Neural progenitor cell (in vitro differentiated cells): ENCODE measurements around the gene MAPK8. TPM values are rescaled to one million over a fixed set of nuclear protein-coding genes. Genes with fewer than 3 reads are reported as not detected.

Experiments
- DNase-seq: peaks from one replicate; pipeline ENCODE4 v3.0.0-alpha.2; 2016; ENCODE audit warnings: low spot score
- H2AFZ ChIP-seq: fragments of 200-600 bp; sonication (generic); replicated peaks from 2 replicates; pipeline ENCODE4 v1.6.1; 2016; ENCODE audit warnings: antibody characterized with exemption
- H3F3A ChIP-seq: fragments of 200-600 bp; sonication (generic); 2 replicates; pipeline ENCODE4 v1.6.1; 2016; ENCODE audit warnings: antibody characterized with exemption, low read depth
- H3K27ac ChIP-seq: fragments of 200-600 bp; sonication (generic); 2 replicates; pipeline ENCODE4 v1.5.1; 2016; ENCODE audit warnings: mild to moderate bottlenecking
- H3K27me3 ChIP-seq: fragments of 200-600 bp; sonication (generic); 2 replicates; pipeline ENCODE4 v1.6.1; 2016; ENCODE audit warnings: mild to moderate bottlenecking, moderate library complexity
- H3K36me3 ChIP-seq: fragments of 200-600 bp; sonication (generic); 2 replicates; pipeline ENCODE4 v1.5.1; 2016
- H3K4me1 ChIP-seq: fragments of 200-600 bp; sonication (generic); 2 replicates; pipeline ENCODE4 v1.6.1; 2016; ENCODE audit warnings: mixed run types
- H3K4me2 ChIP-seq: fragments of 200-600 bp; sonication (generic); 2 replicates; pipeline ENCODE4 v1.6.1; 2016
- H3K4me3 ChIP-seq: fragments of 200-600 bp; sonication (generic); 2 replicates; pipeline ENCODE4 v1.5.1; 2016
- H3K79me2 ChIP-seq: fragments of 200-600 bp; sonication (generic); 2 replicates; pipeline ENCODE4 v1.6.1; 2016; ENCODE audit warnings: low read depth
- H3K9ac ChIP-seq: fragments of 200-600 bp; sonication (generic); 2 replicates; pipeline ENCODE4 v1.6.1; 2016
- H3K9me3 ChIP-seq: fragments of 200-600 bp; sonication (generic); 2 replicates; pipeline ENCODE4 v1.5.1; 2016; ENCODE audit warnings: low read depth
- H4K20me1 ChIP-seq: fragments of 200-600 bp; sonication (generic); 2 replicates; pipeline ENCODE4 v1.6.1; 2016; ENCODE audit warnings: low read depth
- H3K27ac Mint-ChIP-seq: 3 replicates; pipeline ENCODE4 v1.8.0; 2021; ENCODE audit warnings: mixed read lengths
- H3K27me3 Mint-ChIP-seq: 2 replicates; pipeline ENCODE4 v1.8.0; 2022; ENCODE audit warnings: low read depth, mild to moderate bottlenecking, inconsistent platforms, moderate library complexity, mixed read lengths; ENCODE audit not compliant: insufficient read depth
- H3K36me3 Mint-ChIP-seq: 3 replicates; pipeline ENCODE4 v1.8.0; 2021; ENCODE audit warnings: mixed read lengths
- H3K4me1 Mint-ChIP-seq: 3 replicates; pipeline ENCODE4 v1.8.0; 2021; ENCODE audit warnings: mixed read lengths
- H3K4me3 Mint-ChIP-seq: 3 replicates; pipeline ENCODE4 v1.8.0; 2021; ENCODE audit warnings: mild to moderate bottlenecking, moderate library complexity, mixed read lengths
- H3K9me3 Mint-ChIP-seq: 3 replicates; pipeline ENCODE4 v1.8.0; 2020; ENCODE audit warnings: mixed read lengths
- EZH2 ChIP-seq: fragments of 200-600 bp; sonication (generic); IDR thresholded peaks from 2 replicates; pipeline ENCODE4 v1.6.1; 2017; ENCODE audit warnings: antibody characterized with exemption, mild to moderate bottlenecking, moderate library complexity
- EZH2phosphoT487 ChIP-seq: fragments of 200-600 bp; sonication (generic); IDR thresholded peaks from 2 replicates; pipeline ENCODE4 v1.6.1; 2017; ENCODE audit warnings: antibody characterized with exemption
- total RNA-seq: library from RNA; depleted of rRNA; stranded (reverse); fragments of >200 nt; gene quantifications from 2 replicates; pipeline ENCODE4 v1.2.3, GENCODE V29; 2015; ENCODE audit warnings: low replicate concordance
- TF ChIP-seq, protein P1 (sequence below): fragments of 200-600 bp; sonication (generic); IDR thresholded peaks from 2 replicates; pipeline ENCODE4 v1.5.1; 2017; ENCODE audit warnings: antibody characterized with exemption, mild to moderate bottlenecking

Gene MAPK8
- total RNA-seq, 1 donor from 2014 or later = 166 TPM

DNA sequence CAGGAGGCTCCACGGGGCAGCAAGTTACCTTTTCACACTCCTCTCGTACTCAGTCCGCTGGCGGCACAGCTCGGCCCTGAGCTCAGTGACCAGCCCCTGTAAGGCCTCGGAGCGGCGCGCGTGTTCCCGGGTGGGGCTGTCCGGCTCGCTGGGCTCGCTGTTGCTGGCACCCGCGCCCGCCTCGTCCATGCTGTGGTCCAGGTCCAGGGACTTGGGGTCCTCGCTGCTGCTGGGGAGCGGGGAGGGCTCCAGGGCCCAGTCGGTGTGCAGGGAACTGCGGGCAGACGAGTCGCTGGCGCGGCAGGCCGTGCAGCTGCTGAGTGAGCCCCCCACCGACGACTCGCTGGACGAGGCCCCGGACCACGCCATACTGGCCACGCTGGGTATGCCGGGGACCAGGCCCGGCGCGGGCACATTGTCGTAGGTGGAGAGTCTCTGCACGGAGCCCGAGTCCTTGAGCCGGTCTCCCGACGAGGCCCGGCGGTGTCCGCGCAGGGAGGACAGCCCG lies 143.8 kb downstream of the MAPK8 start:
- Histone ChIP-seq H3K9ac (no peak overlapping the region), H3F3A (peaks cover 5% of the 10 kb centered on the region), H3K36me3 (no peaks in the 10 kb centered on the region), H4K20me1 (no peaks in the 10 kb centered on the region), H3K27me3 (no peaks in the 10 kb centered on the region), H3K4me2 (no peak overlapping the region), H2AFZ (no peak overlapping the region), H3K79me2 (no peaks in the 10 kb centered on the region), H3K27ac (no peak overlapping the region), H3K9me3 (no peaks in the 10 kb centered on the region), H3K4me1 (peaks cover 3% of the 10 kb centered on the region), H3K4me3 (no peak overlapping the region)
- H3K9me3 Mint-ChIP-seq = no peaks in the 10 kb centered on the region
- H3K36me3 Mint-ChIP-seq = no peaks in the 10 kb centered on the region
- TF ChIP-seq EZH2phosphoT487 (no peak), EZH2 (no peak)
- TF ChIP-seq, protein P1, sequence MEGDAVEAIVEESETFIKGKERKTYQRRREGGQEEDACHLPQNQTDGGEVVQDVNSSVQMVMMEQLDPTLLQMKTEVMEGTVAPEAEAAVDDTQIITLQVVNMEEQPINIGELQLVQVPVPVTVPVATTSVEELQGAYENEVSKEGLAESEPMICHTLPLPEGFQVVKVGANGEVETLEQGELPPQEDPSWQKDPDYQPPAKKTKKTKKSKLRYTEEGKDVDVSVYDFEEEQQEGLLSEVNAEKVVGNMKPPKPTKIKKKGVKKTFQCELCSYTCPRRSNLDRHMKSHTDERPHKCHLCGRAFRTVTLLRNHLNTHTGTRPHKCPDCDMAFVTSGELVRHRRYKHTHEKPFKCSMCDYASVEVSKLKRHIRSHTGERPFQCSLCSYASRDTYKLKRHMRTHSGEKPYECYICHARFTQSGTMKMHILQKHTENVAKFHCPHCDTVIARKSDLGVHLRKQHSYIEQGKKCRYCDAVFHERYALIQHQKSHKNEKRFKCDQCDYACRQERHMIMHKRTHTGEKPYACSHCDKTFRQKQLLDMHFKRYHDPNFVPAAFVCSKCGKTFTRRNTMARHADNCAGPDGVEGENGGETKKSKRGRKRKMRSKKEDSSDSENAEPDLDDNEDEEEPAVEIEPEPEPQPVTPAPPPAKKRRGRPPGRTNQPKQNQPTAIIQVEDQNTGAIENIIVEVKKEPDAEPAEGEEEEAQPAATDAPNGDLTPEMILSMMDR = no peak
- no peak overlapping the region for H3K27ac Mint-ChIP-seq
- peaks cover 8% of the 10 kb centered on the region for H3K4me1 Mint-ChIP-seq
- H3K27me3 Mint-ChIP-seq = peaks cover 3% of the 10 kb centered on the region
- DNase-seq = no peak
- no peak overlapping the region for H3K4me3 Mint-ChIP-seq

DNA sequence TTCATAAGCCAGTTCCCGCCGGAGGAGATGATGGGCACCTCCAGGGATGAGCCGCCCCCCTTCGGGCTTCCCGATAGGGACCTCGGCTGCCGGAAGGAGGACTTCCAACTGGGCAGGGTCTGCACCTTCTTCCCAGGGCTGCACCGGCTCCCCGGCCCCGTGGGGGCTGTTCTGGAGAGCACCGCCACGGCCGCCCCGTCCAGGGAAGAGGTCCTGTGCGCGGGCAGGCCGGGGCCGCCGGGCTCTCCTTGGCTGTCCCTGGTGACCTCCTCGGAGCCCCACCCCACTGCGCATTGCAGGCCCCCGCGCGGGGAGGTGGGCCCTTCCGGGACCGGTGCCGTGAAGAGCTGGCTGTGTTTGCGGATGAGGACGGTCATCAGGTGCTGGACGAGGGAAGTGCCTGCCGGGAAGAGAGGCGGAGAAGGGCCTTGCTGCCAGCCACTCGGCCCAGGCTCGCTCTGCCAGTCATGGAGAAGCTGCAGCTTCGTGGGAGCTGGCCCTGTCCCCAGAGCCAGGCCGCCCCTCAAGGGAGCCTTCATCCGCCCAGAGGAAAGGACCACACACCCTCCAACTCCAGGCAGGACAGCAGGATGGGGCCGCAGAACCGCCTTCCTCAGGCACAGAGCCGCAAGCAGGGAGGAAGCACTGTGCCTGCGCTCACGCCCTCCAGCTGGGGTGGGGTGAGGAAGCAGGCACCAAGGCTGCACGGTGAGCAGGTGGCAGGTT lies 144.4 kb downstream of the MAPK8 start:
- Histone ChIP-seq H3K9ac (no peak overlapping the region), H3K4me2 (no peak overlapping the region), H3K36me3 (no peaks in the 10 kb centered on the region), H3K79me2 (no peaks in the 10 kb centered on the region), H3K4me1 (no peaks in the 10 kb centered on the region), H2AFZ (no peak overlapping the region), H3K27me3 (no peaks in the 10 kb centered on the region), H3F3A (no peaks in the 10 kb centered on the region), H4K20me1 (no peaks in the 10 kb centered on the region), H3K9me3 (no peaks in the 10 kb centered on the region), H3K4me3 (no peak overlapping the region), H3K27ac (no peak overlapping the region)
- Mint-ChIP-seq H3K27me3 (peaks cover 3% of the 10 kb centered on the region), H3K27ac (no peak overlapping the region), H3K9me3 (no peaks in the 10 kb centered on the region), H3K4me3 (no peak overlapping the region), H3K4me1 (peaks cover 7% of the 10 kb centered on the region), H3K36me3 (no peaks in the 10 kb centered on the region)
- TF ChIP-seq, protein P1 = no peak
- TF ChIP-seq EZH2 (no peak), EZH2phosphoT487 (no peak)
- DNase-seq = no peak

DNA sequence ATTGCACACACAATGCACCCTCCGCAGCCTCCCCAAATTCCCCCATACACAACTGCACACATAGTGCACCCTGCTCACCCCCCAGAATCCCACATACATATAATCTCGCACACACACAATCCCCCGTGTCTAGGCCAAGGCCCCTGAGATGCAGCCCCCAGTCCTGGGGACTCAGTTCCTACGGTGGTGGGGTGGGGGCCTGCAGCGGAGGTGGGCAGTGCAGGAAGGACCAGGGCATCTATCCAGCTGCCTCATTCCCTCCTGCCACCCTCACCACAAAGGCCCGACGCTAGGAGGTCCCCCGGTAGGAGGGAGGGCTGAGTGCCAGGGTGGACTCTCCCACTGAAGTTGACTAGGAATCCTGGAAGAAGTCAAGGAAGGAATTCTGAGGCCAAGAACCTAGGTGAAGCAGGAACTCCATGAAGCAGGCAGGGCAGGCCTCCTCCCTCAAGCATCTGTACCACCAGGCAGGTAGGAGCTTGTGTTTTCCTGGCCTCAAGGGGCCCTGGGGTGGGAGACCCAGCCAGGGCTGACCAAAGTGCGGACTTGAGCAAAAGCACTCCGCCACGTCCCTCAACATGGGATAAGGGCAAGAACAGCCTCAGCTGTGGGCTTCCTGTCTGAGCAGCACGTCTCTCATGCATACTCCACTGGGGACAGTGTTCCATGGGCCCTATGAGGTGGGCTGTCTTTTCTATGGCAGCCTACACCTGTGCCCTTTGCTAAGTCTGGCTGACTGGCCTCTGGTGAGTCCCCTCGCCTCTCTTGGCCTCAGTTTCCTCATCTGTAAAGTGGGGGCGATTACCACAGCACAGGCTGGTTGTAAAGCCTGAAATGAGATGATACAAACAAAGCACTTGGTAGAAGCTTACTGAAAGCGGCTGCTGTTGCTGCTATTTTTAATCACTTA lies 145.7 kb downstream of the MAPK8 start:
- no peaks in the 10 kb centered on the region for H3K36me3 ChIP-seq
- no peaks in the 10 kb centered on the region for H3K27me3 ChIP-seq
- no peak overlapping the region for H3K9ac ChIP-seq
- H3K9me3 ChIP-seq = no peaks in the 10 kb centered on the region
- no peak for TF ChIP-seq EZH2
- TF ChIP-seq EZH2phosphoT487 = no peak
- TF ChIP-seq, protein P1 = no peak
- Mint-ChIP-seq H3K27ac (no peak overlapping the region), H3K36me3 (no peaks in the 10 kb centered on the region), H3K9me3 (no peaks in the 10 kb centered on the region), H3K4me1 (peaks cover 2% of the 10 kb centered on the region), H3K27me3 (peaks cover 3% of the 10 kb centered on the region), H3K4me3 (no peak overlapping the region)
- no peaks in the 10 kb centered on the region for H4K20me1 ChIP-seq
- no peak overlapping the region for H3K4me2 ChIP-seq
- no peak overlapping the region for H3K4me3 ChIP-seq
- no peak overlapping the region for H3K27ac ChIP-seq
- no peaks in the 10 kb centered on the region for H3K79me2 ChIP-seq
- H2AFZ ChIP-seq = no peak overlapping the region
- peaks cover 6% of the 10 kb centered on the region for H3K4me1 ChIP-seq
- H3F3A ChIP-seq = no peaks in the 10 kb centered on the region
- DNase-seq = no peak
